CD1c-positive myeloid dendritic cell (primary cell): ENCODE measurements around the gene MRPL36.
A peak's percentile ranks its signal among the peaks of the same experiment; 100 is the strongest.

Experiments used
- DNase-seq: peaks from one replicate; pipeline ENCODE4 v3.0.0-alpha.2; 2016; ENCODE audit errors: extremely low spot score

MRPL36 gene

DNA sequence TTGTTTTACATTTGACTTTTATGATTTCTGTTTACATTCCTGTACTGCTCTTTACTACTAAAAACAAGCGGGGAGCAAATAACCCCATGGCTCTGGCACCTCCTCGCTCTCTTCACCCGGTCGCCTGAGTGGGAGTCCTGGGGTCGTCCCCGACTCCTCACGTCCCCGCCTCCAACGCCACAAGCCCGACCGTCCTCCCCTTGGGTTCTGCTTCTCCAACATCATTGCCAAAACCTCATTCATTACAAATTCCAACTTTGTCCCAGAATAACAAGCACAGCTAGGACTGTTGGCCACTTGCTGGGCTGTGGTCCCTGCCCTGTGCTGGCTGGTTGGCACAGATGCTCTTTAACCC, 35.1 kb downstream of the MRPL36 start:
- no peak for DNase-seq

DNA sequence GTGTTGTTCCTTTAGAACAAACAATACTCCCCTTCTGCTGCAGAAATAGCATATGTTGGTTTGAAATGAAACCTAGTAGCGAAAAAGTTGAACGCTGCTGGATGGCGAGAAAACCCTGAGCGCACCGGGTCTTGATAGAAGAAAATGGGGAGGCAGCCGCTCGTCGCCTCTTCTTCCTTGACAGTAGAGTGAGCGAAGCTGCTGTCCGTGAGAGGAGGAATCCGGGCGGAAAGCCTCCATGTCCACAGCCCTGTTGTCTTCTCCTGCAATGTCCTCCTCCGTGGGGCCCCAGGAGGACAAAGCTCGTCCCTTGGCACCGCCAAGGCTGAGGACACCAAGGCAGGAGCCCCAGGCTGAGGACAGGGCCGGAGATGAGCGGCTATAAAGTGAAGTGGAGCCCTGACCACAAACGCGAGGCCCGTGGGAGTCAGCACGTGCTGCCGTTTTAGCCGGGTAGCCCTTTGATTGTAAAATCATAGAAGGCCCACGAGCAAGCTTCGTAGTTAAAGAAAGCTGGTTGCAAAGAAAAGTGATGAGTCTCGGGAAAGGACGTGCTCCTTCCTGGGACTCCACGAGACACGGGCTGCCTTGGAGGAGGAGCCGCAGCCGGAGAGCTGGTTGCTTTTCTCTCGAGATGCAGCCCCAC, 35.6 kb downstream of the MRPL36 start:
- no peak for DNase-seq

DNA sequence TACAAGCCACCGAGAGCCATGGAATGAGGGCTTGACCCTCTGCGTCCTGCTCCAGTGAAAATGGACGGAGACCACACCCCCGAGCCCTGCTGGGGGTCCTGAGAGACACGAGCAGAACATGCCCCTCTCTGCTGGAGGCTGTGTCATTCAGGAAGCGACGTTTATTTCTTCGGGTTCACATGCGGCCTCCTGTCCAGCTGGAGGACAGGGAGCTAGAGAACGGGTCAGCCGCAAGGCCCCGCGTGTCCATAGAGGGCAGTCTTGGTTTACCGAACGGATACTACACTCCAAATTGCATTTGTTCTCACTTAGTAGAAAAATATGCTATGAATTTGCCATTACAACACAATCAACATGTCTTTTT, 36.1 kb downstream of the MRPL36 start:
- peak; percentile 32 for DNase-seq

DNA sequence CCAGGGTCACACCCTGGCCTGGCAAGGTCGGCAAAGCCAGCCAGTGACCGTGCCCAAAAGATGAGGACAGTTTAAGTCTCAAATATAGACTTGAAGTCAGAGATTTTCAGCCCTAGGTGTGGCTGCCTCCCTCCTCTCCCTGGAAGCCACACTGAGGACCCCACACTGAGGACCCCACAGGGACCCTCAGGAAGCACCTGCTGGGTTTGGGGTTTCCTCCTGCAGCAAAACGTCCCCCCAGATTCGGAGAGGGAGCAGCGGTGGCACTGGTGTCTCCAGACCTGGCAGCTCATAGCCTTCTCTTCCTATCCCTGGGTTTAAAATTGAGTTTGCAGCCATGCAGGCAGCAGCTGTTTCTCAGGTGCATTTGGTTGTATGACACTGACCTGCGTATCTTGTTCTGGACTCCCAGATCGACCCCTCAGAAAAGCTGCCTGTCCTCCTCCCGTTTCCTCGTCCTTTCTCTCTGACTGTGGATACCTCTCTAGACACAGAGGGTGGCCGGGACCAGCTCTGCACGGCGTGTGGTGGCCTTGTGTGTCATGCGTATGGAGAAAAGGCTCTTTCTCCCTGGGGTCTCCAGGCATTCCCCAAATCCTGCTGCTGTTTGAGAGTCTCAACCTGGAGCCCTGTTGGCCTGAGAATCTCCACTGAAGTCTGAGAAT, 36.6 kb downstream of the MRPL36 start:
- no peak for DNase-seq

DNA sequence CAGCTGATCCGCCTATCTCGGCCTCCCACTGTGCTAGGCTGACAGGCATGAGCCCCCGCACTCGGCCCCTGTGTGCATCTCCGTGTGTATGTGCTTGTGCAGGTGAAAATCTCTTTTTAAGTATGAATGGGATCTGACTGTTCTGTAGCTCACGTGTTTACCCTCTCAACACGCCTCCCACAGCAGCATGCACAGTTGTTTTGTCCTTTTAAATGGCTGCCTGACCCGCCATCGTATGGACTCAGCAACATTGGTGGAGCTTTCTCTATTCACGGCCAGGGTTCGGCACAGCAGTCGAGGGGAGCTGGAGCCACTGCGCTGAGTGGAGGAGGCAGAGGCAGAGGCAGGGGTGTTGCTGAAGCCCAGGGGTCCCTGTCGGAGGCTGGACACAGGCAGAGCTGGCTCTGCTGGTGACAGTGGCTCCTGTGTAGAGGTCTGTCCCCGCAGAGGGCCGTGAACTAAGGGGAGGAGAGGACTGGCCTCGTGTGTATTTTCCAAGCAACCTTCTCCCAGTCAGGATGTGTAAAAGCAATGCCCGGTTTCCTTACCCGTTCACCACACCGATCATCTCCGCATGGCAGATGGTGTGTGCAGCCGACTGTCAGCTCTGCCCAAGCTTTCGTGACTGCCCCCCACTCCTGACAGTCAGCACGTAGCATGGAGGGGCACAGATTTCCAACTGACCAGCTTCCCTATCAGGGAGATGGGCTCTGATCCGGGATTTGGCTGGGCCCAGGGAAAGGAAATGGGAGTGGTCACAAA, 37.3 kb downstream of the MRPL36 start:
- DNase-seq, result no peak

DNA sequence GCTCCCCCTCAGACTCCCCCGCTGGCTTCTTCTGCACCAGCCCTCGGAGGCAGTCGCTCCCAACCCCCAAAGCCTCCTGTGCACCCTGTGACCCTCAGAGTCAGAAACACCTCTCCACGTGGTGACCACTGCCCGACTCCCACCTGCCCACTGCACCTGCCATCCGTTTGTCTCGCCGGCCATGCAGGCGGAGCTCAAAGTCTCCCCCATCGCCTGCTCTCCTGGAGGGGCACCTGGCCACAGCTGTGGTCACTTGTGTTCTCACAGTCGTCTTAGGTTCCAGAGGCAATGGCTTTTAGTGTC, 38.2 kb downstream of the MRPL36 start:
- DNase-seq, result no peak

DNA sequence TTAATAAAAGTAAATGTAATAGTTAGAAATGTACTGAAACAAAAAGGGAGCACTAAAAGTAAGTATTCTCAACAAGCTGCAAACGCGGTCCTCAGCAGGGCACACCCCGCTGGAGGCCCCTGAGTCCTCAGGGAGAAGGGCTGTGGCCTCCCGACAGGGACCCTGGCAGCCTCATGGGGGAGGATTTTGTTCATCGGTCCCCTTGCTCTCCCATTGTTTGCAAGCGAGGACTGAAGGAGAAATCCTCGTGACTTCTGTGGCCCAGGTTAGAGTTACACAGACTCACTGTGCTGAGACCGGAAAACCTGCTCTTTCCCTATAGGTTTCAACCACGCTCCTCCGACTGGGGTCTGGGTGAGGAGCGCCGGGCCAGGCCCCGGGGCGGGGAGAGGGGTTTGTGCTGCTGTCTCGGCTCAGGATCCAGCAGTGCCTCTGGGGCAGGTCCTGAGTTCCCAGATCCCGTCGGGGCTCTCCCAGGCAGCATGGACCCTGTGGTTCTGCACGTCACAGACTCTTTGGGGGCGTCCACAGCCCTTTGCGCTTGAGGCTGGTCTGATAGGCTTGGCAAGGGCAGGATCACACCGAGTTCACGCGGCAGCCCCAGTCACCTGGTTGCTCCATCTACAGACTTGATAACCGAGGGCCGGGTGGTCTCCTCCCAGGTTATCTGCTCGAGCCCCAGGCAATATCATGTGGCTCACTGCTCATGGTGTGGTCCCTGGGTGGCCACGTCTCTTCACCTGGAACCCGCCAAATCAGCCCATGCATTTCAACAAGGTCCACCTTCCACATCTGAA, 38.8 kb downstream of the MRPL36 start:
- DNase-seq, result no peak

DNA sequence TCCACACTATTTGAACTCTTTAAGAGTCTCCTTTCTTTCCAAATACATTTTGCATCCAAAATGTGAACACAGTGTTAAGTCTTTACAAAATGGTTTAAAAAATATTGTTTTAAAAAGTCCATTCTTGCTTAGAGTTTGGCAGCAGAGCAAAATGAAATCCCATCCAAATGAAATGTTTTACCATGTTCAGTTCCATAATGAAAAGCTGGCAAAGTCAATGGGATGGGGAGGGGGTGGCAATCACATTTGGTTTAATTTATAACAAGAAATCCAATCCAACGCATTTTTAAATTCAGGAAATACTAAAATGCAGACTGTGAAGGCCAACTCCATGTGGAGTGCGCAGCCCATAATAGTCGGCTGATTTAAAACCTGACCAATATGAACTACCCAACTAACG, 39.4 kb downstream of the MRPL36 start:
- no peak for DNase-seq

DNA sequence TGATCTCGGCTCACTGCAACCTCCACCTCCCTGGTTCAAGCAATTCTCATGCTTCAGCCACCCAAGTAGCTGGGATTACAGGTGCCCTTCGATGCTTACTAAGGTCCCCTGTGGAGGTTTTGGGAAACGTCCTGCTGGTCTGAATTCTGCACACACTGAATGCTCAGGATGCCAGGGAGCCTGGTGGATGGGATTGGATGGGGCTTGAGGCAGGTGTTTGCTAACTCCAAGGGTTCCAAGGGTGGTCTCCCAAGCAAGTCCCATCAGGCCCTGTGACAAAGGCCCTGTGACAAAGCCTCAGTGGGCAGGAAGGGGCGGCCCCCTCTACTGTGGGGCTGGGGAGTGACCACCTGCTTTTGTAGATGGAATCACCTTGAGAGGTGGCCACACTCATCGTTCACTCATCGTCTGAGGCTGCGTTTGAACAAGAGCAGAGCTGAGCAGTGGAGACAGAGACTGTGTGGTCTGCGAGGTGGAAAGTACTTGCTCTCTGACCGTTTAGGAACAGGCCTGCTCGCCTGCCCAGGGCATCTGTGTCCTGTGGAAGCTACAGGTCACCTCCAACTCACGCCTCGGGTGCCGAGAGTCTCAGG, 40.2 kb downstream of the MRPL36 start:
- DNase-seq, result no peak

DNA sequence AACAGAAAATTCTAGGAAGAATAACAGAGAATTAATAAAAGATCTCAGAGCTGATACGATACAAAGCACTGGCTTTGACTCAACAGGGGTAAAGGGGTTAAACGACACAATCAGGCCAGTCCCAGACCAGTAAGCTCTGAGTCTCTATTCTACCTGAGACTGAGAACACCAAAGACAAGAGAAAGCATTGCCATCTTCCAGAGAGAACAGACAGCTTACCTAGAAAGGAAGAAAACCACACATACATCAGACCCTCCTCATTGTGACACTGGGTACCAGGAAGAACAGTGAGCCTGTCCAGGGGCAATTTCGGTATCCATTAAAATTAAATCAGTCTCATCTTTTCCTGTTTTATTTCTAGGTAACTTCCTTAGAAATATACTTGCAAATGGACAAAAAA, 41.1 kb downstream of the MRPL36 start:
- DNase-seq, result no peak

DNA sequence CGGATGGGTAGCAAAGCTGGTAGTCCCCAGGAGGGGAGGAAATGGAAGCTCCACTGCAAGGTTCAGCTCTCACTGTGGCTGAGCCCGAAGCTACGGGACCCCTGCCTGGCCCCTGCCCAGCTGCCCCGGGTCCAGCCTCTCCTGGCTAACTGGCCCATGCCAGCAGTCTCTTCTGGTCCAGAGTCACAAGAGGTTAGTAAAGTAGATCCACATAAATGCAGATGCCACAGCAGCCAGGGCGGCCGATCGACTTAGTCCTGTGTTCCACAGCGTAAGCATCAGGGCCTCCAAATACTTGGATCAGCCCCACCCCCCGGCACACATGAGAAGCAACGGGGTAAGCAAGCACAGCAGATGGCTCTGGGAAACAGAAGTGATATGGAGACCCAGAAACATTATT, 42.1 kb downstream of the MRPL36 start:
- no peak for DNase-seq

DNA sequence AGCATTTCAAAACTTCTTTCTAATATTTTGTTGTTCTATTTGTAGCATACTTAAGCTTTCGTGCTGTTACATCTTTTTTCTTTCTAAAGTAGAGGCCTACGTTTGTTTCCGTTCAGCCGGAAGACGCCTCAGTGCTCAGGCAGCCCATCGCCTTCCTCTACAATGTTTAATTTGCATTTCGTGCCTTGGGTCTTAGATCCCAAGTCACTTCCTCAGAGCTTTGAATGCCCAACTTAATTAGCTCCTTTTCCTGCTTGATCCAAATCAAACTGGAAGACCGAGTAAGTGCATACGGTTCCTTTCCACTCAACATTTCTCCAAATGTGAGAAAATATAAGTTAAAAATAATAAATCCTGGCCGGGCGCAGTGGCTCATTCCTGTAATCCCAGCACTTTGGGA, 43.2 kb downstream of the MRPL36 start:
- no peak for DNase-seq

DNA sequence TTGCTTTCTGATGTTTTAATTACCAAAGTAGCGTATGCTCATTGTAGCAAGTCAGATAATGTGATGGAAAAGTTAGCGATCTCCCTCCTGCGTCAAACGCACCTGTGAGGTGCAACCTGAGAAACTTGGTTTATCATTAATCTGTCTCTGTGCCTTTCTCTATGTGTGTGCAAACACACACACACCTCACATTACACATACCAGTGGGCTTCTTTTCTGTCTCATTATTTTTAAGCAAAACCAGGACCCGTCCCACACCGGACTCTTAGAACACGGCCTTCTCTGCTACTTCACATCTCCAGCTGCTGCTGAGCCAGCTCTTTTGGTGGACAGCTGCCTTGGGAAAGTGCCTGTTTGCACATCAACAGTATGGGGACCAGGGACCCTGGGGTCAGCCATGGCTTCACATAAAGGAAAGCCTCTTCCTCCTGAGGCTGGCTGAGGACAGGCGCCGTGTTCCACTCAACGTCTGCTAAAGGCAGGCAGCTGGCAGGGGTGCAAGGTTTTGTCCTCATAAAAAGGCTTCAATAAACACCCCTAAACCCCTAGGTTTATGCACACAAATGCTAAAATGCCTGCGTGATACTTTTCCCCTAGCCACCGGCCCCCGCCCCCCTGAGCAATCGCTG, 44.2 kb downstream of the MRPL36 start:
- no peak for DNase-seq

DNA sequence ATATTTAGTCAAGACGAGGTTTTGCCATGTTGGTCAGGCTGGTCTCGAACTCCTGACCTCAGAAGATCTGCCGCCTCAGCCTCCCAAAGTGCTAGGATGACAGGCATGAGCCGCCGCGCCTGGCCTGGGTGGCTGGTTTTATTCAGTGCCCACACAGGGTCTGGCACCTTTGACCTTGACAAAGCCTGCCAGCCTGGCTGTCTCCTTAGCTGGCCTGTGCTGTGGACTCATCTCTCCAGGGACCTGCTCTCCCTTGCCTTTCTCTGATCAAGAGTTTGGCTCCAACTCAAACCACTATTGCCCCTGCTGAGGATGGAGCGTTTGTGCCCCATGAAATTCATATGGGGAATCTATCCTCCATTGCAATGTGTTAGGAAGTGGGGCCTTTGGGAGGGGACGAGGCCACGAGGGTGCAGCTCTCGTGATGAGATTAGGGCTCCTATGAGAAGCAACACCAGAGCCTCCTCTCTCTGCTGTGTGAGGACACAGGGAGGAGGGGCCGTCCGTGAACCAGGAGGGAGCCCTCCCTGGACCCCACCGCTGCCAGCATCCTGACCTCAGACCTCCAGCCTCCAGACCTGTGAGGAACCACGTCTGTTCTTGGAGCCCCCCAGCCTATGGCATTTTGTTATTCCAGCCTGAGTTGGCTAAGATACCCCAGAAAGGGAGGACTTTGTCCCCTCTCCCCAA, 45.0 kb downstream of the MRPL36 start:
- DNase-seq, result no peak

DNA sequence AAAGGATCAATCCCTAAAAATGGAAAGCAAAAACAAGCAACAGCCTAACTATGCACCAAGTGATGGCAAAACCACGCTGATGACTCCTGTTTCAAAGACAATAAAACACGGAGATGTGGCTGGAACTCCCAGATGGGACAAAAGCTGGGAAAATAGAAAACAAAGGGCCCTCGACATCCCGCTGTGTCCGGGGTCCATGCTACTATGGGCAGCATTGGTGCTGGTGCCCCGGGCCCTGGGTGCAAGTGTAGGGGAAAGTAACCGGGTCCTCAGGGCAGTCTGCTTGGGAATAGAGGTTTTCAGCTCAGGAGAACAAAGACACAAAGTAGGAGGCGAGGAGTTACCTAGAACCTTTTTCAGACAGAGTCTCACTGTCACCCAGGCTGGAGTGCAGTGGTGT, 46.1 kb downstream of the MRPL36 start:
- DNase-seq, result no peak

DNA sequence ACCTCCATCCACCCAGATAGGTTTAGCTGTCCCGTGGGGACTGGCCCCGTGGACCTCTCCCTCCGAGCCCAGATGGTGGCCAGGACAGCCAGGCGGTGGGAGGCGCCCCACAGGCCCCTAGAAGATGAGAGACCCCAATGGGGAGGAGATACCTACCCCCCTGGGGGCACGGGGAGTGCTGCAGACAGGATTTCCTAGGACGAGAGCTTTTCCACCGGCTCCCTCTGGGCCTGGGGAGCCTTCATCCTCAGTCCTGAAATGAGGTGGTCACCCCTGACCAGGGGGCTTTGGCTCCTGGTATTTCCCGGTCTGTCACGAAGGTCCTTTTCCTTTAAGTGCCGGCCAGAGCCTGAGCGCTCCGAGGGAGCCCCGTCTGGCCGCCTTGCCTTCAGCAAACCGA, 46.8 kb downstream of the MRPL36 start:
- DNase-seq, result no peak

DNA sequence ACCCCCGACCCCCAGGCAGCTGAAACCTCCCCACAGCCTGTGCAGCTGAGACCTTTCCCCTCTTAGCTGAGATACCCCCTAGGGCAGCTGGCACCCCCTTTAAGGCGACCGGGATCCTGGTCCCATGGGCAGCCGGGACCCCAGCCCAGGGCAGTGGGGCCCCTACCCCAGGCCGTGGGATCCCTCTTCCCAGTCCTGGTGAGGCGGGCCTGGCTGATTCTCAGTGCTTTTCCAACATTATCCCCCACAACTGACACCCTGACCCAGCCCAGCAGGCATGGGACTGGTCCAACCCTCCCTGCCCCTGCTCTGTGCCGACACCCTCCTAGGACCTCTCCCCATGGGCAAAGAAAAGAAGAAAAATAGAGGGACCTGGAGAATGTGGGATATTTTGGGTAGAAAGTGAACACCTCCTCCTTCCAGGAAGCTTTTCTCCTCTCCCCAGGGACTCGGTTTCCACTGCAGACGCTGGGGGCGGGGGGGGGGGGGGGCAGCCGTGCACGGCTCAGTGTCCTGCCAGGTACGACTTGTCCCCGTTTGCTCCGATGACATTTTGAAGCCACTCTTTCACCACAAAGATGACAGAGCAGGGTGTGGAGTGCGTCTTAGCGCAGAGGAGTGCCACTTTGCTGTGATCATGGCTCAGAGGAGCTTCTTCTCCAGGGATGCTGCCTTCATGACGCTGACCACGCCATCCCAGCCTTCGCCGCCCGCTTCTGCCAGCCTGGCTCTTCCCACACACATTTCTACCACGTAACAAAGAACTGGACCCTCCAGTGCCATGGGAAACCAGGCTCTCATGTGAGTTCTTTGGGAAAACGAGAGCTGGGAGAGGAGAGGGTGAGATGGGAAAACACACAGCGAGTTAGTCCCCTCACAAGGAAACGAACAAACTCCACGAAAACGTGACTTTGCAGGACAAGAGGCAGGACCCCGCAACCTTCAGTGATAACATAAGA, 47.5 kb downstream of the MRPL36 start:
- DNase-seq, result no peak

DNA sequence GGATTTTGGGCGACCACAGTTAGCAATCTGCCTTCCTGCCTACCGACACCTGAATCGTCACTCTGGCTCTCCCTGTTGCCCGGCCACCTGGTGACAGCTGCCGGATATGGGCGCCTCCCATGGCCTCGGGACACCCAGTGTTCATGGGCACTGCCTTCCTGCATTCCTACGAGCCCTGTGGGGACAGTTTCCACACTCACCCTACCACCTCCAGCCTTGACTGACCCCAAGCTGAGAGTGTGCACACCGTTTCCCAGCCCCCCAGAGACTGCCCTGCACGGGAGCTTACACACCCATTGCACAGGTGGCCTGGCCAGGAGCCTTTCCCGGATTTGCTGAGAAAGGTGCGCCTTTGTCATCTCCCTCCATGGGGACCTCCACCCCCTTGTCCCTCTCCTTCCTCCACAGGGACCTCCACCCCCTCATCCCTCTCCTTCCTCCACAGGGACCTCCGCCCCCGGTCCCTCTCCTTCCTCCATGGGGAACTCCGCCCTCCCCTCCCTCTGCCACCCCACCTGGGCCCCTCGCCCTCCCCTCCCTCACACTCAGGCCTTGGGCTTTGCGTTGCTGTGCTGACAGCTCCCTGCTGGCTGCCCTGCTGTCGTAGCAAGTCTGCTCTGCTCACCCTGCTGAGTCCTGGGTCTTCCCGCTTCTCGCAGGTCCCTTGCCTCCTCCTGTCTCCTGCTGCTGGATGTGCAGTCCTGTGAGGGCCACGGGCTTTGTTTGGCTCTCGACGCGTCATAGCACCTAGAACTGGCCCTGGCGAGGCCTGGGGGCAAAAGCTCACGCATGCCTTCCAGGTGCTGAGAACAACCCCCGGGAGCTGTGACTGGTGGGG, 48.4 kb downstream of the MRPL36 start:
- no peak for DNase-seq

DNA sequence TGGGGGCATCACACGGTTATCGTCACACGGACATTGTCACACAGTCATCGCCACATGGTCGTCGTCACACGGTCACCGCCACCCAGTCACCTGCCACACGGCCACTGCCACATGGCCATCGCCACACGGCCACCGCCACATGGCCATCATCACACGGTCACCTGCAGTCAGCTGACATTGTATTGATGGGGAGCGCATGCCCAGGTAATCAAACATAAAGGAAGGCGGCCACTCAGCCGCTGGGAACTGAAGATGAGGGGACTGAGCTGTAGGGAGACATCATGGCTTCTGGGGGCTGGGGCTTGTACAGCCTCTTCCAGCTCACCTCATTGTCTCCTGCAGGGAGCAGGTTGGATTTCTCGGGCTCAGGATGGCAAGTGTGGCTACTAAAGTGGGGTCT, 49.2 kb downstream of the MRPL36 start:
- no peak for DNase-seq
